Upper lobe of left lung (tissue), 4 donors: ENCODE data around the gene TUBG2.
"Not testable (repeated sequence)": the region's sequence is repeated elsewhere in the genome, so short reads cannot be mapped to it uniquely, and the experiment has no call there.

Experiments
- EP300 ChIP-seq, 4 donors: sonication (generic); formaldehyde crosslinking; IDR thresholded peaks; one replicate each; pipeline ENCODE4 v1.5.1; 2017; ENCODE audit warnings: antibody characterized with exemption in 4 of 4, control low read depth in 2 of 4
- POLR2A ChIP-seq, 4 donors: fragments of 450-650 bp; IDR thresholded peaks; one replicate each; pipeline ENCODE4 v1.5.1; 2016 to 2017; ENCODE audit warnings: antibody characterized with exemption in 4 of 4, mild to moderate bottlenecking in 2 of 4
- POLR2AphosphoS5 ChIP-seq, 2 donors: sonication (generic); formaldehyde crosslinking; IDR thresholded peaks; one replicate each; pipeline ENCODE4 v1.5.1; 2017; ENCODE audit warnings: antibody characterized with exemption in 2 of 2
- TF ChIP-seq, protein P1 (sequence below), 6 experiments: fragments of 450-650 bp in 4 of 6; fragments of 200-600 bp in 2 of 6; sonication (generic) in 2 of 6; IDR thresholded peaks; one replicate each; pipeline ENCODE4 v1.5.1; 2016 to 2019; ENCODE audit warnings: antibody characterized with exemption in 6 of 6

GRCh38 chr17:42627032-42627764 lies 31.9 kb upstream of the TUBG2 start:
- TF ChIP-seq, protein P1, sequence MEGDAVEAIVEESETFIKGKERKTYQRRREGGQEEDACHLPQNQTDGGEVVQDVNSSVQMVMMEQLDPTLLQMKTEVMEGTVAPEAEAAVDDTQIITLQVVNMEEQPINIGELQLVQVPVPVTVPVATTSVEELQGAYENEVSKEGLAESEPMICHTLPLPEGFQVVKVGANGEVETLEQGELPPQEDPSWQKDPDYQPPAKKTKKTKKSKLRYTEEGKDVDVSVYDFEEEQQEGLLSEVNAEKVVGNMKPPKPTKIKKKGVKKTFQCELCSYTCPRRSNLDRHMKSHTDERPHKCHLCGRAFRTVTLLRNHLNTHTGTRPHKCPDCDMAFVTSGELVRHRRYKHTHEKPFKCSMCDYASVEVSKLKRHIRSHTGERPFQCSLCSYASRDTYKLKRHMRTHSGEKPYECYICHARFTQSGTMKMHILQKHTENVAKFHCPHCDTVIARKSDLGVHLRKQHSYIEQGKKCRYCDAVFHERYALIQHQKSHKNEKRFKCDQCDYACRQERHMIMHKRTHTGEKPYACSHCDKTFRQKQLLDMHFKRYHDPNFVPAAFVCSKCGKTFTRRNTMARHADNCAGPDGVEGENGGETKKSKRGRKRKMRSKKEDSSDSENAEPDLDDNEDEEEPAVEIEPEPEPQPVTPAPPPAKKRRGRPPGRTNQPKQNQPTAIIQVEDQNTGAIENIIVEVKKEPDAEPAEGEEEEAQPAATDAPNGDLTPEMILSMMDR (IDR thresholded peaks at IDR 0.05), result not testable (repeated sequence)
- TF ChIP-seq POLR2A, EP300, POLR2AphosphoS5 (IDR thresholded peaks at IDR 0.05): not testable (repeated sequence)
